Stimulated activated CD4-positive, alpha-beta T cell treated with anti-CD3 and anti-CD28 coated beads, Interleukin-2, amount 100 ng/mL, for 4 hours (primary cell): Measurements from ENCODE around the gene TBL3.
A peak's percentile ranks its signal among the peaks of the same experiment; 100 is the strongest.

Experiments used
- DNase-seq: peaks from one replicate; pipeline ENCODE4 v3.0.0-alpha.2; 2020; ENCODE audit warnings: low read depth

The TBL3 gene

GRCh38 chr16:2016407-2016922 lies 44.6 kb downstream of the TBL3 start:
- DNase-seq = no peak

GRCh38 chr16:2019518-2019920 lies 47.7 kb downstream of the TBL3 start, which contains the start of gene NPW:
NPW (plus strand) TSS chr16:2019785.
- DNase-seq = no peak

GRCh38 chr16:2019921-2020831 lies 48.3 kb downstream of the TBL3 start:
- no peak for DNase-seq

- no peak for DNase-seq
Measured at GRCh38 chr16:2022723-2023091, 50.9 kb downstream of the TBL3 start.

- DNase-seq = peak; percentile 92
Measured at GRCh38 chr16:2023092-2024031, 51.5 kb downstream of the TBL3 start.

- DNase-seq = no peak
Measured at GRCh38 chr16:2024032-2024420, 52.2 kb downstream of the TBL3 start.

GRCh38 chr16:2025251-2025650 lies 53.4 kb downstream of the TBL3 start:
- no peak for DNase-seq

GRCh38 chr16:2025878-2026460 lies 54.1 kb downstream of the TBL3 start:
- no peak for DNase-seq

- DNase-seq = no peak
Measured at GRCh38 chr16:2026461-2027023, 54.7 kb downstream of the TBL3 start, which contains the start of gene NHERF2. NHERF2 (plus strand) TSS chr16:2026902; CDS start chr16:2027006, 104 bp downstream.

GRCh38 chr16:2027024-2028010 lies 55.5 kb downstream of the TBL3 start:
- no peak for DNase-seq

GRCh38 chr16:2028146-2028545 lies 56.3 kb downstream of the TBL3 start:
- no peak for DNase-seq

- no peak for DNase-seq
Measured at GRCh38 chr16:2028620-2029220, 56.9 kb downstream of the TBL3 start.

- DNase-seq = no peak
Measured at GRCh38 chr16:2029350-2029749, 57.5 kb downstream of the TBL3 start.

GRCh38 chr16:2030036-2030435 lies 58.2 kb downstream of the TBL3 start:
- DNase-seq = no peak

- no peak for DNase-seq
Measured at GRCh38 chr16:2031081-2031577, 59.3 kb downstream of the TBL3 start.
